Activated CD8-positive, alpha-beta T cell treated with anti-CD3 and anti-CD28 coated beads for 36 hours (primary cell): ENCODE results near the gene IL31. TPM values are rescaled to one million over a fixed set of nuclear protein-coding genes. Genes with fewer than 3 reads are reported as not detected.

Source experiments
- ATAC-seq: fragments of 200-7000 bp; cut with Tn5 transposase; one replicate; pipeline ENCODE4 v1.10.0; 2021; ENCODE audit warnings: mild to moderate bottlenecking, moderate library complexity
- CTCF ChIA-PET: fragments of 350-600 bp; sonication (Branson Sonifier 250); formaldehyde crosslinking; loops from one replicate; lab custom pipeline; 2021; ENCODE audit warnings: antibody characterized with exemption; lab: Charles Lee
- POLR2A ChIA-PET: fragments of 350-600 bp; sonication (Branson Sonifier 250); formaldehyde crosslinking; loops from one replicate; lab custom pipeline; 2021; ENCODE audit warnings: antibody characterized with exemption; lab: Charles Lee
- DNase-seq: peaks from one replicate; pipeline ENCODE4 v3.0.0-alpha.2; 2020
- H3K27ac Mint-ChIP-seq: one replicate; pipeline ENCODE4 v1.8.0; 2021; ENCODE audit warnings: mild to moderate bottlenecking, mixed read lengths
- H3K27me3 Mint-ChIP-seq: one replicate; pipeline ENCODE4 v1.8.0; 2021; ENCODE audit warnings: mixed read lengths
- H3K36me3 Mint-ChIP-seq: one replicate; pipeline ENCODE4 v1.8.0; 2021; ENCODE audit warnings: low read depth, mixed read lengths
- H3K4me1 Mint-ChIP-seq: one replicate; pipeline ENCODE4 v1.8.0; 2021; ENCODE audit warnings: low read depth, mixed read lengths
- H3K4me3 Mint-ChIP-seq: one replicate; pipeline ENCODE4 v1.8.0; 2021; ENCODE audit warnings: mild to moderate bottlenecking, moderate library complexity, mixed read lengths
- H3K9me3 Mint-ChIP-seq: one replicate; pipeline ENCODE4 v1.8.0; 2021; ENCODE audit warnings: mixed read lengths
- intact Hi-C: fragments of 100-400 bp; cut with micrococcal nuclease; formaldehyde crosslinking; loops from one replicate; pipeline ENCODE4 v1.10.0; 2022
- total RNA-seq, 2 experiments: library from RNA; stranded (reverse); gene quantifications; one replicate each; pipeline ENCODE4 v1.2.3, GENCODE V29; 2021
- TF ChIP-seq, protein P1 (sequence below): fragments of 200-600 bp; IDR thresholded peaks from one replicate; pipeline ENCODE4 v1.8.0; 2022; ENCODE audit warnings: antibody characterized with exemption, mild to moderate bottlenecking

The IL31 gene
- total RNA-seq, 2 experiments from 2014 or later = not detected

DNA sequence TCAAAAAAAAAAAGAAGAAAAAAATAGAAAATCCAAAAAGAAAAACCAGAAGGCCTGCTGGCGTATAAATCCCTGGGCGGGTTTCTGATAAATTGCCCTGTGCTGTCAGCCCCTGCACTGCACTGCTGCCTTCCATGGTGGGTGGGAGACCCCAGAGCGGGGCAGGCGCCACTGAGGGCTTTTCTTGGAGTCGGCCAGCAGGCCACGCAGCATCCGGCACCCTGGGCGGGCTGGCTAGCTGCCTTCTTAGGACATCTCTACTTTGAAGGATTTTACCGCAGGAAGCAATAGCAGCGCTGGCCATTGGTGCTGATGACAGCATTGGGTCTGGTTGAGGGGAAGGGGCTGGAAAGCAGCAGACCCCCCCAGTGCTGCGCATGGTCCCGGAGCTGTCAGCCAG, 29.1 kb downstream of the IL31 start:
- no peaks in the 10 kb centered on the region for H3K4me1 Mint-ChIP-seq
- no peak overlapping the region for H3K4me3 Mint-ChIP-seq
- H3K36me3 Mint-ChIP-seq = peaks cover 6% of the 10 kb centered on the region
- no peaks in the 10 kb centered on the region for H3K27me3 Mint-ChIP-seq
- DNase-seq (no peak), ATAC-seq (no peak)
- no peaks in the 10 kb centered on the region for H3K9me3 Mint-ChIP-seq
- H3K27ac Mint-ChIP-seq = no peak overlapping the region
- ChIA-PET POLR2A (no interaction called here), CTCF (no interaction called here)
- TF ChIP-seq, protein P1, sequence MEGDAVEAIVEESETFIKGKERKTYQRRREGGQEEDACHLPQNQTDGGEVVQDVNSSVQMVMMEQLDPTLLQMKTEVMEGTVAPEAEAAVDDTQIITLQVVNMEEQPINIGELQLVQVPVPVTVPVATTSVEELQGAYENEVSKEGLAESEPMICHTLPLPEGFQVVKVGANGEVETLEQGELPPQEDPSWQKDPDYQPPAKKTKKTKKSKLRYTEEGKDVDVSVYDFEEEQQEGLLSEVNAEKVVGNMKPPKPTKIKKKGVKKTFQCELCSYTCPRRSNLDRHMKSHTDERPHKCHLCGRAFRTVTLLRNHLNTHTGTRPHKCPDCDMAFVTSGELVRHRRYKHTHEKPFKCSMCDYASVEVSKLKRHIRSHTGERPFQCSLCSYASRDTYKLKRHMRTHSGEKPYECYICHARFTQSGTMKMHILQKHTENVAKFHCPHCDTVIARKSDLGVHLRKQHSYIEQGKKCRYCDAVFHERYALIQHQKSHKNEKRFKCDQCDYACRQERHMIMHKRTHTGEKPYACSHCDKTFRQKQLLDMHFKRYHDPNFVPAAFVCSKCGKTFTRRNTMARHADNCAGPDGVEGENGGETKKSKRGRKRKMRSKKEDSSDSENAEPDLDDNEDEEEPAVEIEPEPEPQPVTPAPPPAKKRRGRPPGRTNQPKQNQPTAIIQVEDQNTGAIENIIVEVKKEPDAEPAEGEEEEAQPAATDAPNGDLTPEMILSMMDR = no peak
- intact Hi-C loops = no loop called here

DNA sequence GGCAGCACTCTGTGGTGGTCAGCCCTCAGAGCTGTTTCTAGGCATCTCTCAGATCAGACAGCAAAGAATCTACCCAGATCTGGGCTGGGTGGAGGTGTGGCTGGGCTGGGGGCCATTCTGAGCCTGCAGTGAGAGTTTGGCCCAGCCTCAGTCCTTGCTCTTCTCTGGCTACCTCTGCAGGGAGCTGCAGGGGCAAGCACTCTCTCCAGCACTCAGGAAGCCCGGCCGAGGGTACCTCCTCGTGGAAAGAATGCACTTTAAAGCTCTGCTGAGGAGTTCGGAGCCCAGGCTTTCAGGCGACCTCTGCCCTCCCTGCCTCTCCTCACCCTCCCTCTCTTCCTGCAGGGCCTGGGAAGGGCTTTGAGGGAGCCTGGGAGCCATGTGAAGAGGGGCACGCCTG, 31.2 kb downstream of the IL31 start:
- Mint-ChIP-seq H3K4me1 (no peaks in the 10 kb centered on the region), H3K36me3 (peaks cover 6% of the 10 kb centered on the region), H3K9me3 (no peaks in the 10 kb centered on the region), H3K4me3 (no peak overlapping the region), H3K27me3 (no peaks in the 10 kb centered on the region), H3K27ac (no peak overlapping the region)
- ChIA-PET POLR2A (interaction anchor here (0.8 kb wide), 1 partner anchor 13 kb away, joined by 3 read pairs; no protein-coding TSS in a partner anchor), CTCF (interaction anchor here (1.0 kb wide), 1 partner anchor 12 kb away, joined by 3 read pairs; no protein-coding TSS in a partner anchor)
- intact Hi-C loops = no loop called here
- TF ChIP-seq, protein P1 = no peak
- ATAC-seq (no peak), DNase-seq (no peak)

DNA sequence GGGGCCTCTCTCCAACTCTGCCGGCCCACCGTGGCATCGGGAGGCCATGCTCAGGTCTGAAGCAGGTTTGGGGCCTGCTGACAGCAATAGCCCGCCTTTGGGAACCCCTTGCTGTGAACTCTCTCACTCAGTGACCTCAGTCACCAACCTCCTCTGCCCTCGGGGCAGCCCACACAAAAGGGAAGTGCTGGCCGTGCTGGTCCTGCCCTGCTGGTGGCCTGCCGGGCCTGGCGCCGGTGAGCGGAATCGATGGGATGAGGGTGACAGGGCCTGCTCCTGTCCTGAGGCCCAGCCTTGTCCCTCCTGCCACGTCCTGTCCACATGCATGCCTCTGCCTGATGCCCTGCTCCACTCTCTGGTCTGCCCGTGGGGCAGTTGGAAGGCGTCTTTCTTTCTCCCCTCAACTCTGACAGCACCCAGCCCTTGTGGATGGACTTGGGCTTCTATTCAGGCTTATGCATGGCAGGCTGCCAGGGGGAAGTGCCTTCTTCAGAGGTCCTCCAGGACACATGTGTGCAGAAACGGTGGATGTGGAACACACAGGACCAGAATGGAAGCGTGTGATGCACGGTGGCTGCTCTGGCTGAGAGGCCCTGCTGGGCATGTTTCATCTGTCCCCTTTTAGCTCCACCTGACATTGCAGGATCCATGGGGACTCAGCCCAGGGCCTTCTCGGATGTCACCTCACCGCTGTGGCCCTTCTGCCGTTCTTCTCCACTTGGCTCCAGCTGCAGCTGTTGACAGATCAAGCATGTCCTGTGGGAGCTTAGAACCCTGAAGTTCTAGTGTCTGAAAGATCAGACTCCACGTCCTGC, 31.9 kb downstream of the IL31 start:
- Mint-ChIP-seq H3K27me3 (no peaks in the 10 kb centered on the region), H3K4me3 (no peak overlapping the region), H3K9me3 (no peaks in the 10 kb centered on the region), H3K36me3 (peaks cover 6% of the 10 kb centered on the region), H3K27ac (no peak overlapping the region), H3K4me1 (no peaks in the 10 kb centered on the region)
- intact Hi-C loops = no loop called here
- POLR2A ChIA-PET = interaction anchor here (0.8 kb wide), 1 partner anchor 13 kb away, joined by 3 read pairs; no protein-coding TSS in a partner anchor
- TF ChIP-seq, protein P1 = no peak
- CTCF ChIA-PET = interaction anchor here (1.0 kb wide), 1 partner anchor 13 kb away, joined by 3 read pairs; no protein-coding TSS in a partner anchor
- DNase-seq = no peak
- ATAC-seq = no peak

DNA sequence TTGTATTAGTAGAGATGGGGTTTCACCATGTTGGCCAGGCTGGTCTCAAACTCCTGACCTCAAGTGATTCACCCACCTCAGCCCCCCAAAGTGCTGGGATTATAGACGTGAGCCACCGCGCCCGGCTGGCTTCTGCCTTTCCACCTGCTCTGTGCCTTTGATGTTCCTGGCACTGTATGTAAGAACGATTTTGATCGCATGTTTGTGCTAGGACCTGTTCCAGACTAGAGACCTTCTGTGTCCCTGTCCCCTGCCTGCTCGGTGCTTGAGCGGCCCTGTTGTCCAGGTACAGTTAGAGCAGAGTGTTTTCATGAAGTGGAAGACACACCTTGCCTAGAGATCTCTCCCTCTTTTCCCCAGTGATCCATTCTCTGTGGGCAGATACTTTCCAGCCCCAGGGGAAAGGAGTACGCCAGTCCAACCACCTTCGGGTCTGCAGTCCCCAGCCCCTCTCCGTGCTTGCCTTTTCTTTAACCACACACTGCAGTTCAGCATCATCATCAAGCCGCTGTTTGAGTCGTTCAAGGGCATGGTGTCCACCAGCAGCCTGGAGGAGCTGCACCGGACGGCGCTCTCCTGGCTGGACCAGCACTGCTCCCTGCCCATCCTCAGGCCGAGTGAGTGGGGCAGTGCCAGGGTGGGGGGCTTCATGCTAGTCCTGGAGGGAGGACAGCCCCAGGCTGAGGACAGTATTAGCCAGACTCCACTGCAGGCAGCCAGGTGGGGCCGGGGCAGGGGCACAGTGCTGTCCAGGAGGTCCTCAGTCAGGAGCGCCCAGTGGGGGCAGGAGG, 33.4 kb downstream of the IL31 start:
- POLR2A ChIA-PET = no interaction called here
- peaks cover 6% of the 10 kb centered on the region for H3K36me3 Mint-ChIP-seq
- H3K9me3 Mint-ChIP-seq = no peaks in the 10 kb centered on the region
- no peak overlapping the region for H3K4me3 Mint-ChIP-seq
- intact Hi-C loops = no loop called here
- no peaks in the 10 kb centered on the region for H3K4me1 Mint-ChIP-seq
- CTCF ChIA-PET = interaction anchor here (1.0 kb wide), 1 partner anchor 86 kb away, joined by 3 read pairs; no protein-coding TSS in a partner anchor
- H3K27ac Mint-ChIP-seq = no peak overlapping the region
- TF ChIP-seq, protein P1 = no peak
- ATAC-seq (no peak), DNase-seq (no peak)
- no peaks in the 10 kb centered on the region for H3K27me3 Mint-ChIP-seq
